GM10847 (cell line): ENCODE results near the gene ATG7.

Source experiments
- POLR2A ChIP-seq: IDR thresholded peaks from 2 replicates; pipeline ENCODE4 v1.6.1; 2011; ENCODE audit not compliant: insufficient read length; ENCODE audit errors: extremely low read depth

ATG7 gene

DNA sequence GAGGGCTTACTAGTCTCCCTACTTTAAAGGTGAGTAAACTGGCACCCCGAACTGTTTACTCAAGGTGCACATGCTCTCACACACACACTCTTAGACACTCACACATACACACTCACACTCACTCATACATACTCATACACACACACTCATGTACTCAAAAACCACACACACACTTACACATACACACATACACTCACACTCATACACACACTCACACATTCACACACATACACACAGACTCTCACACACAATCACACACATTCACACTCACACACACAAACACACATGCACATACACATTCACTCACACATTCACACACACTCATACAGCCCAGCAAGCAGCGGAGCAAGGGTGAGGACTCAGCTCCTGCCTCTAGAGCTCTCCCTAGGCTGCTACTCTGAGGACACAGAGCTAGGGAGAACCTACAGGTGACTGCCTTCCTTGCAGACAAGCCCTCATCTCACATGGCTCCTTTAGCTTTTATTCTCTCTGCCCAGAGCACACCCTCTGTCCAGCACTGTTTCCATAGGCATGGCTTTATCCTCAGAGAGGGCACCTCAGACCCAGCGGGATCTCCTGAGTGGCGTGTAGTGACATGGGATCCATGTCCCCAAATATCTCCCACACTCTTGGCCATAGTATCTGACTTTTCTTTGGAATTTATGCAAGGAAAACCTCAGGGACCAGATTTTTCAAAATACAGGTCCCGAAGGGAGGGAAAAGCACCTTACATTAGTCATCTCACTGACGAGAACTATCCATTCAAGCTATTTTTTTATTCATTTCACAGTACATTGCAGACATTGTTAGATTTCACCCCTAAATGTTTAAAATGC, 26.2 kb upstream of the ATG7 start:
- no peak for TF ChIP-seq POLR2A

DNA sequence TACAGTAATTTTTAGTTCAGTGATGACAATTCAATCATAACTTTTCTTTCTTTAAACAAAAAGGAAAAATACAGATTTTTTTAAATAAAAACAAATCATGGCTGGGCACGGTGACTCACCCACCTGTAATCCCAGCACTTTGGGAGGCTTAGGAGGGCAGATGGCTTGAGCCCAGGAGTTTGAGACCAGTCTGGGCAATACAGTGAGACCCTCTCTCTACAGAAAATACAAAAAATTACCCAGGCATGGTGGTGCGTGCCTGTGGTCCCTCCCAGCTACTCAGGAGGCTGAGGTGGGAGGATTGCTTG, 25.6 kb upstream of the ATG7 start:
- no peak for TF ChIP-seq POLR2A

DNA sequence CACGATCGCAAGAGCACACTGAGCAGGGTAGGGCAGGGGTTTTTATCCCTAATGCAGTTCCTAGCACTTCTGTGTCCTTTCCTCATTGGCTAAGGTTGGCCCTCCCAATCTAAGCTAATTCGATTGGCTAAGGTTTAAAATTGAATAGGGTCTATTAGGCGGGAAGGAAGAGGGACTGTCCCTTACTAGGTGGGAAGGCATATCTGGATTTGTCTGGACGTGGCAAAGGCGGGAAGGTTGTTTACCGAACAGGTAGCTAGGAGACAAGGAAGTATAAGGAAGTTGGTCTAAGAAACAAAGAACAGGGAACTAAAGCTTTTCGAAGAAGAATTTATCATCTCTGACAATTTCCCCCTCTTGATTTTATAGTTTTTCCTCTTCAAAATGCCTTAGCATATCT, 24.8 kb upstream of the ATG7 start:
- TF ChIP-seq POLR2A = no peak

DNA sequence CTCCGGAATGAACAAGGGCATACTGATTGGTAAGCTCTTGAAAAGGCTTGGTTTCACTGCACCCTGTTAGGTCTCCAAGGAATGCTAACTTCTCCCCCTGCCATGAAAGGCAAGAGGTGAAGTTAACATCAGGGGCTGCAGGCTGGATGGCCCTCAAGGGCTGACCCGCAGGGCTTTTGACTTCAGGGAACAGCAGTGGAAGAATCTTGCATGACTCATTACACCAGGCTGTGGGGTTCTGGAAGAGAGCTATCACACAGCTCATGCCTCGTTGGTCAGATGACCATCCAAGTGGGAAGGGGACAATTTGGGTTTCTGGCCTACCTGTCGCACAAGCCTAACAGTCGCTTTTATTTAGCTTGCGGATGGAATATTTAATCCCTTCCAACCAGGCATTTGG, 23.6 kb upstream of the ATG7 start:
- no peak for TF ChIP-seq POLR2A

DNA sequence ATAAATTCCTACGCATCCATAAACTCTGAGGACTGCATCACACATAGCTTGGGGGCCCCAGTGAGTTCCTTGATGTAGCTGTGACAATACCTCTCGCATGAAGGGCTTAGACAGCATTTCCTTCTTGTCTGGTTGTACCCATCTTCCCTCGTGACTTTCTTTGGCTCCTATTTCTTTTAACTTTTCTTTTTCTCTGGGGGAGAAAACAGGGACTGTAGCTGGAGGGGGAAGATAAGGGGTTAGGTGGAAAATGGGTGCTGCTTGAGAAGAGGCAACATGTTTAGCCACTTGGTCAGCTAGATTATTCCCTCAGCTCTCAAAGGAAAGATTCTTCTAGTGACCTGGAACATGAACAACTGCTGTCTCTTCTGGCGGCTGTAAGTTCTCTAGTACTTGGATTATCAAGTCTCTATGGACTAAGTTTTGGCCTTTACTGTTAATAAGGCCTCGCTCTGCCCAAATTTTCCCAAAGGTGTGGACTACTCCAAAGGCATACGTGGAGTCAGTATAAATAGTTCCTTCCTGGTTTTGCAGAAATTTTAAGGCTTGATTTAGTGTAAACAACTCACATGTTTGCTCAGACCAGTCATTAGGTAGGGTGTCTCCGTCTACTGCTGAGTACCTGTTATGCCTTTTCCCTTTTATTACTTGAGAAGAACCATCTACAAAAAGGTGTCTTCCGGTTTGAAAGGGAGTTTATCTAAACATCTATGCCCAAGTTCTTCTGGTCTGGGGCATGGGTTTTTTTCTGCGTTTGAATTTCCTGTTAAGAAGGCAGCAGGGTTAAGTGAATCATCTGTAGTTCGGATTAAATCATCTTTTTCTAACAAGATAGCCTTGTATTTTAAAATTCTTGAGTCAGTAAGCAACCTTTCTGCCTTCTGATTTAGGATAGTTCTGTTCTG, 21.0 kb upstream of the ATG7 start:
- no peak for TF ChIP-seq POLR2A

DNA sequence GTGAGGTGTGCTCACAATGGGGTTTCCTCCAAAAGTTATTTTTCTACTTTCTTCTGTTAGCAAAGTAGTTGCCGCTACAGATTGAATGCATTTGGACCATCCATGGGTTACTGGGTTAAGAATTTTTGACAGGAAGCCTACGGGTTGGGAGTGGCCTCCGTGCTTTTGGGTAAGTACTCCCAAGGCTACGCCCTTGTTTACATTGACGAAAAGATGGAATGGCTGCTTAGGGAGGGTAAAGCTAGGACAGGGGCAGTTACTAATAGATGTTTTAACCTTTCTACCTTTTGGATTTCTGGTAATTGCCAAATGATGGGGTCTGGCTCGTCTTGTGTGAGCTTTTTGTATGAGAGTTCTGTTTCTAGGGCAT, 20.4 kb upstream of the ATG7 start:
- TF ChIP-seq POLR2A = no peak

DNA sequence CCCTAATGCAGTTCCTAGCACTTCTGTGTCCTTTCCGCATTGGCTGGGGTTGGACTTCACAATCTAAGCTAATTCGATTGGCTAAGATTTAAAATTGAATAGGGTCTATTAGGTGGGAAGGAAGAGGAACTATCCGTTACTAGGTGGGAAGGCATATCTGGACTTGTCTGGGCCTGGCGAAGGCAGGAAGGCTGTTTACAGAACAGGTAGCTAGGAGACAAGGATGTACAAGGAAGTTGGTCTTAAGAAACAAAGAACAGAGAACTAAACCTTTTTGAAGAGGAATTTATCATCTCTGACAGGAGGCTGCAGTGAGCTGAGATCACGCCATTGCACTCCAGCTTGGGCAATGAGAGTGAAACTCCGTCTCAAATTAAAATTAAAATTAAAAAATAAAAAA, 17.3 kb upstream of the ATG7 start:
- TF ChIP-seq POLR2A = no peak

DNA sequence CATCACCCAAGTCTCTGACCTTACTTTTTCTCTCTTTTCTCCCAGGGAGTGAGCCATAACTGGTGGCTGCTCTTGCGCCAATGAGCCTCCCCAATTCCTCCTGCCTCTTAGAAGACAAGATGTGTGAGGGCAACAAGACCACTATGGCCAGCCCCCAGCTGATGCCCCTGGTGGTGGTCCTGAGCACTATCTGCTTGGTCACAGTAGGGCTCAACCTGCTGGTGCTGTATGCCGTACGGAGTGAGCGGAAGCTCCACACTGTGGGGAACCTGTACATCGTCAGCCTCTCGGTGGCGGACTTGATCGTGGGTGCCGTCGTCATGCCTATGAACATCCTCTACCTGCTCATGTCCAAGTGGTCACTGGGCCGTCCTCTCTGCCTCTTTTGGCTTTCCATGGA, 13.2 kb upstream of the ATG7 start:
- no peak for TF ChIP-seq POLR2A

DNA sequence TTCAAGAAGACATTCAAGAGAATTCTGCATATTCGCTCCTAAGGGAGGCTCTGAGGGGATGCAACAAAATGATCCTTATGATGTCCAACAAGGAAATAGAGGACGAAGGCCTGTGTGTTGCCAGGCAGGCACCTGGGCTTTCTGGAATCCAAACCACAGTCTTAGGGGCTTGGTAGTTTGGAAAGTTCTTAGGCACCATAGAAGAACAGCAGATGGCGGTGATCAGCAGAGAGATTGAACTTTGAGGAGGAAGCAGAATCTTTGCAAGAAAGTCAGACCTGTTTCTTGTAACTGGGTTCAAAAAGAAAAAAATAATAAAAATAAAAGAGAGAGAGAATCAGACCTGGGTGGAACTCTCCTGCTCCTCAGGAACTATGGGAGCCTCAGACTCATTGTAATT, 11.7 kb upstream of the ATG7 start:
- no peak for TF ChIP-seq POLR2A

DNA sequence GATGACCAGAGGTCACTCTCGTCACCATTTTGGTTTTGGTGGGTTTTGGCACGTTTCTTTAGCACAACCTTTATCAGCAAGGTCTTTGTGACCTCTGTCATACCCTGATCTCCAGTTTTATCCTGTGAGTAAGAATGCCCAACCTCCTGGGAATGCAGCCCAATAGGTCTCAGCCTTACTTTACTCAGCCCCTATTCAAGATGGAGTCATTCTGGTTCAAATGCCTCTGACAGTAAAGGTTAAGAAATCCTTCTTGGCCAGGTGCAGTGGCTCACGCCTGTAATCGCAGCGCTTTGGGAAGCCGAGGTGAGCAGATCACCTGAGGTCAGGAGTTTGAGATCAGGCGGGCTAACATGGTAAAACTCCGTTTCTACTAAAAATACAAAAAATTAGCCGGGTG, 3.2 kb upstream of the ATG7 start:
- TF ChIP-seq POLR2A = no peak

DNA sequence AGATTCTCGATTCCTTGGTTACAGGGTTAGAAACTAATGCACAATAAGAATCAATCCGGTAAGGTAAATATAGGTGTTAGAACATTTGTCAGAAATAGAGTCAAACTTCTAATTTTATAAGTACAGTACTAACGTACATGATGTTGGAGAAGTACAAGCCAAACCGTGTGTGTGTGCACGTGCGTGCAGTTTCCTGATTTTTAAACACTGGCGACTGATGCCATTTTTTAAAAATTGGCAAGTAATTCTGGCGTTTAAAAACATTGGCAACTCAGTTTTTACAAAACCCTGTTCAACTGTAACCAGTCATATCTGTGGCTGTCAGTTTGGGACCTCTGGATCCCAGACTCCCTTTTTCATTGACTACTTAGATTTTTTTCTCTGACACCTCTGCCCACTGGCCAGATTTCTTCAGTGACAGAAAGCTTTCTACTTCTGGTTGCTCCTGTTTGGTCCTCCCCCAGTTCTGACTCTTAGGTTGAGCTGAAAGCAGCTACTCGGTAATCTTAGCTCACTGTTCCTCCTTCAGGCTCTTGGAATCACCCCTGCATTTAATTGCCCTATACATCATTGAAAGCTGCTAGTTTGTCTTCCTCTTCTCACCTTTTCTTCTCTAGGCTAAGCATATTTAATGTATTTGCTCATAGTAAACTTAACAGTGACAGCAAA, 843 bp downstream of the ATG7 start:
- no peak for TF ChIP-seq POLR2A

DNA sequence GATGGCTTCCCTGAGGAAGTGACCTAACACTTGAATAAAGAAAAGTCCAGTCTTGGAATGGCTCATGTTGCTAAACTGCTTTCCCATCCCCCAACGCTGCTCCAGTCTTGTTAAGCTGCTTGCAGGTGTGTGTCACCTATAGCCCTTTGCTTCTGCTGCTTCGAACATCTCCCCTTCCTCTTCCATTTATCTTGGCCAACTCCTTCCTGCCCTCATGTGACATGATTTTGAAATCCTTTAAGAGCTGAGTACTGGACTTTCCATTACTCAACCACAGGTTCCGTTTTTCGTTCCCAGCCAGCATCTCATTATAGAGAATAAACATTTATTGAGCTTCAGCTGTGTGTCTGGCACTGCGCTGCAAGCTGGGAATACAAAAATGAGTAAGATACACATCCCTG, 1.7 kb downstream of the ATG7 start:
- no peak for TF ChIP-seq POLR2A

DNA sequence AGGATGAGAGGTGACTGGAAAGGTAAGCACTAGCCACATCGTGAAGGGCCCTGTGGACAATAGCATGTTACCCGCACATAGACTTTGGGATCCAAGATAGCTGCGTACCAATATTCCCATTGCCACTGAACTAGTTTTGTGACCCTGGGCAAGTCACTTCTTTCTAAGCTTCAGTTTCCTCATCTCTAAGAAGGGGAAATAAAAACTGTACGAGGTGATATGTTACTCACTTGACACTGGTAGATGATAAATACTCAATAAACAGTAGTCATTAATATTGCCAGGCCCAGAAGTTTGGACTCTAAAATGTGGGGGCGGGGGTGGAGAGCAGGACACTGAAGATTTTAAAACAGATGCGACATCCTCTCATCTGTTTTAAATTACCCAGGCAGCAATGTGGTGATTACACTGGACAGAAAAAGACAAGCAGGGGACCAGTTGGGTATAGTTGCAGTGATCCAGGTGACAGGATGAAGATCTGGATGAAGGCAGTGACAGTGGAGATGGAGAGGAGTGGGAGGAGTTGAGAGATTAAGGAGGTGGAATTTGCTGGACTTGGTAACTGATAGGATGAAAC, 2.5 kb downstream of the ATG7 start:
- TF ChIP-seq POLR2A = no peak

DNA sequence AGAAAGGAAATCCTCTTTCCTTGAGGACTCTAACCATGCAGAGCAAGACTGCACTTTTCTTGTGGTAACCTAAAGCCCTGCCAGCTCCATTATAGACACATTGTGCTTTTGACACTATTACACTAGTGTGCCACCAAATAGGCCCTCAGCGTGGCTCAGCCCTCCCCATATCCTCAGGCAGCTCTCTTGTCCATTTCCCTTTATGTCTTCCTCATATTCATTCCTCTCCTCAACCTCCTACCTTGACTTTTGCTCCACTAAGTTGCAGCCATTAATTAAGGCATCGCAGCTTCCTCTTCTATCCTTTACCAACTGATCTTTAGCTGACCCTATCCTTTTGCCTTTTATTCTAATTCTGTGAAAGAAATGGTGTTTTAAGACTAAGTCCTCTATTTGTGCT, 3.7 kb downstream of the ATG7 start:
- no peak for TF ChIP-seq POLR2A

DNA sequence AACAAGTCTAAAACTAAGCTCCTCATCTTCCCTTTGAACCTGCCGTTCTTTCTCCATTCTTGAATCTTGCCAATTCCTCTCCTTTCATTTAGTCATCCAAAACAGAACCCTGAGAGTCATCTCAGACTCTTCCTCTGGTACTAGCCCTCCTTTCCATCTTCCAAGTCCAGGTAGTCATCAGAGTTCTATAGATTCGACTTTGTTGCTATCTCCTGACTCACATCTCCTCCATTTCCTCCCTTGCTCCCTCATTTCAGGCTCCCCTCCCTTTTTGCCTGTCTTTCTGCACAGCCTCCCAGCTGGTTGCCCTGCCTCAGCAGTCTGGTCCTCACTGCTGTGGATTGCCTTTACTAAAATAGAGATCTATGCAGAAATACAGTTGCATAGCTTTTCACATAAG, 4.7 kb downstream of the ATG7 start:
- TF ChIP-seq POLR2A = no peak
